K562 (cell line): Measurements from ENCODE around the gene TCF4. TPM values are rescaled to one million over a fixed set of nuclear protein-coding genes. Genes with fewer than 3 reads are reported as not detected.

Experiments
- ATAC-seq: fragments of 200-7000 bp; cut with Tn5 transposase; 3 replicates; pipeline ENCODE4 v1.9.1; 2020; ENCODE audit warnings: moderate library complexity
- BruUV-seq: library from RNA; stranded (reverse); fragments of 400-500 nt; replicated peaks from 2 replicates; lab custom pipeline; 2021; lab: Mats Ljungman, UMichigan
- CTCF ChIA-PET: fragments of 300-600 bp; formaldehyde crosslinking; extraction: SDS; loops from one replicate; lab custom pipeline; 2021; ENCODE audit warnings: low intra/inter-chr PET ratio; lab: Yijun Ruan, JAX
- POLR2A ChIA-PET: fragments of 300-600, 350-650 bp; sonication (Branson Sonifier 250); formaldehyde crosslinking; extraction: SDS; loops from one replicate; lab custom pipeline; 2021; ENCODE audit warnings: antibody characterized with exemption, inconsistent platforms; lab: Yijun Ruan, JAX
- DNase-seq, 4 experiments: peaks; one replicate each; pipeline versions ENCODE4 v3.0.0 to v3.0.0-alpha.2; 2011 to 2018; ENCODE audit warnings: low spot score in 3 of 4, mixed read lengths in 3 of 4; ENCODE audit errors: extremely low read depth in 1 of 4
- FAIRE-seq: peaks from 2 replicates; lab custom pipeline; 2011; peaks lifted over from hg19 to GRCh38; lab: Jason Lieb, UNC
- H2AFZ ChIP-seq: 2 replicates; pipeline ENCODE4 v1.6.0; 2011; ENCODE audit warnings: low read depth, low read length, control low read depth, inconsistent platforms
- H3K27ac ChIP-seq: fragments of 200-600 bp; 3 replicates; pipeline ENCODE4 v1.8.0; 2011; ENCODE audit warnings: low read depth, mild to moderate bottlenecking, control low read depth, inconsistent platforms, low read length, moderate library complexity, mixed read lengths; ENCODE audit errors: extremely low read depth
- H3K27me3 ChIP-seq, 2 experiments: fragments of 300-600 bp in 1 of 2; 2 replicates in 1 of 2; 3 replicates in 1 of 2; pipeline versions ENCODE4 v1.6.0 to v1.8.0; 2011; ENCODE audit warnings: inconsistent platforms in 2 of 2, low read length in 2 of 2, mild to moderate bottlenecking in 1 of 2, mixed read lengths in 1 of 2, moderate library complexity in 1 of 2; ENCODE audit not compliant: control insufficient read depth in 2 of 2, insufficient read depth in 2 of 2
- H3K36me3 ChIP-seq: fragments of 300-600 bp; 3 replicates; pipeline ENCODE4 v1.8.0; 2011; ENCODE audit warnings: mild to moderate bottlenecking, low read length, inconsistent platforms; ENCODE audit not compliant: control insufficient read depth, insufficient read depth
- H3K4me1 ChIP-seq, 2 experiments: fragments of 200-600 bp in 1 of 2; replicated peaks in 1 of 2; 2 replicates in 1 of 2; 3 replicates in 1 of 2; pipeline versions ENCODE4 v1.5.1 to v1.8.0; 2011; ENCODE audit warnings: inconsistent platforms in 2 of 2, low read length in 2 of 2, mild to moderate bottlenecking in 1 of 2, mixed read lengths in 1 of 2, moderate library complexity in 1 of 2; ENCODE audit not compliant: control insufficient read depth in 2 of 2, insufficient read depth in 2 of 2
- H3K4me2 ChIP-seq: 2 replicates; pipeline ENCODE4 v1.6.1; 2011; ENCODE audit warnings: low read length, control low read depth, inconsistent platforms, mixed read lengths; ENCODE audit not compliant: insufficient read depth
- H3K4me3 ChIP-seq: fragments of 200-600 bp; sonication (generic), shearing (Covaris generic); 2 replicates; pipeline ENCODE4 v1.5.1; 2016; ENCODE audit warnings: control low read depth, inconsistent platforms
- H3K79me2 ChIP-seq: fragments of 200-600 bp; 3 replicates; pipeline ENCODE4 v1.8.0; 2011; ENCODE audit warnings: low read length, inconsistent platforms; ENCODE audit not compliant: control insufficient read depth, insufficient read depth
- H3K9ac ChIP-seq, 2 experiments: 2 replicates each; pipeline versions ENCODE4 v1.6.0 to v1.6.1; 2011; ENCODE audit warnings: low read depth in 2 of 2, low read length in 2 of 2, control low read depth in 1 of 2, inconsistent platforms in 1 of 2, mild to moderate bottlenecking in 1 of 2, mixed read lengths in 1 of 2; ENCODE audit not compliant: insufficient read depth in 1 of 2
- H3K9me1 ChIP-seq: one replicate; pipeline ENCODE4 v1.6.0; 2011; ENCODE audit warnings: inconsistent platforms, mild to moderate bottlenecking, low read length, moderate library complexity; ENCODE audit not compliant: control insufficient read depth, insufficient read depth
- H3K9me3 ChIP-seq: replicated peaks from 2 replicates; pipeline ENCODE4 v1.5.1; 2011; ENCODE audit warnings: low read depth, low read length, inconsistent platforms; ENCODE audit not compliant: control insufficient read depth, insufficient read depth
- H4K20me1 ChIP-seq: replicated peaks from 2 replicates; pipeline ENCODE4 v1.6.1; 2011; ENCODE audit warnings: low read length, inconsistent platforms, mixed read lengths; ENCODE audit not compliant: control insufficient read depth, insufficient read depth
- ARID3B ChIP-seq: fragments of 250-450 bp; sonication (Bioruptor Pico); IDR thresholded peaks from 2 replicates; pipeline ENCODE4 v1.4.0; 2020; ENCODE audit warnings: borderline replicate concordance
- BCL6 ChIP-seq: fragments of 250-450 bp; sonication (Bioruptor Pico); IDR thresholded peaks from 2 replicates; pipeline ENCODE4 v1.4.0; 2020
- BRCA1 ChIP-seq, 2 experiments: fragments of 450-650 bp in 1 of 2; sonication (generic) in 1 of 2; formaldehyde crosslinking in 1 of 2; IDR thresholded peaks; 2 replicates each; pipeline versions ENCODE4 v1.5.0 to v1.6.1; 2017 to 2020; ENCODE audit warnings: mild to moderate bottlenecking in 1 of 2, missing genetic modification reagents in 1 of 2
- DEAF1 ChIP-seq: fragments of 450-650 bp; formaldehyde crosslinking; IDR thresholded peaks from 2 replicates; pipeline ENCODE4 v1.4.0; 2020; ENCODE audit warnings: mild to moderate bottlenecking, moderate library complexity
- EP300 ChIP-seq: IDR thresholded peaks from 2 replicates; pipeline ENCODE4 v1.6.1; 2012; ENCODE audit warnings: low read length, improper control_type of control experiment
- FOXJ3 ChIP-seq: sonication (generic); formaldehyde crosslinking; IDR thresholded peaks from 2 replicates; pipeline ENCODE4 v1.4.0; 2020; ENCODE audit warnings: mild to moderate bottlenecking, missing genetic modification reagents
- HMBOX1 ChIP-seq: sonication (generic); IDR thresholded peaks from 2 replicates; pipeline ENCODE4 v1.6.1; 2016
- NBN ChIP-seq: fragments of 450-650 bp; IDR thresholded peaks from 2 replicates; pipeline ENCODE4 v1.6.1; 2016; ENCODE audit warnings: low read depth, mild to moderate bottlenecking
- NFE2 ChIP-seq: IDR thresholded peaks from 2 replicates; pipeline ENCODE4 v1.6.1; 2014; ENCODE audit warnings: antibody characterized with exemption, low read depth
- NFE2L1 ChIP-seq: fragments of 450-650 bp; IDR thresholded peaks from 2 replicates; pipeline ENCODE4 v1.6.1; 2016; ENCODE audit warnings: missing genetic modification characterization, low read depth, mild to moderate bottlenecking, missing compliant biosample characterization, moderate library complexity, borderline replicate concordance
- NFYB ChIP-seq: IDR thresholded peaks from 2 replicates; pipeline ENCODE4 v1.6.1; 2011; ENCODE audit warnings: mild to moderate bottlenecking, moderate library complexity; ENCODE audit not compliant: insufficient read length; ENCODE audit errors: extremely low read depth
- NR2C1 ChIP-seq, 2 experiments: fragments of 450-650 bp; IDR thresholded peaks; 2 replicates each; pipeline ENCODE4 v1.6.1; 2017; ENCODE audit warnings: mild to moderate bottlenecking in 2 of 2, antibody characterized with exemption in 1 of 2, inconsistent platforms in 1 of 2, missing compliant biosample characterization in 1 of 2, missing genetic modification characterization in 1 of 2
- NR3C1 ChIP-seq: sonication (generic); formaldehyde crosslinking; IDR thresholded peaks from 2 replicates; pipeline ENCODE4 v1.8.1; 2022; ENCODE audit warnings: missing genetic modification reagents
- ZKSCAN1 ChIP-seq: fragments of 150-350 bp; IDR thresholded peaks from 2 replicates; pipeline ENCODE4 v1.6.1; 2016; ENCODE audit warnings: low read depth, low read length
- ZNF639 ChIP-seq, 2 experiments: fragments of 200-800 bp in 1 of 2; sonication (Bioruptor generic) in 1 of 2; sonication (generic) in 1 of 2; formaldehyde crosslinking in 1 of 2; IDR thresholded peaks in 1 of 2; conservative IDR thresholded peaks in 1 of 2; 2 replicates each; pipeline versions ENCODE4 v1.5.0 to v1.6.1; 2016 to 2020; ENCODE audit warnings: missing compliant biosample characterization in 1 of 2, missing genetic modification characterization in 1 of 2, missing genetic modification reagents in 1 of 2
- WGBS: fragments of 100-300 bp; shearing (Covaris generic); methylation state at CpG from one replicate; pipeline ENCODE4 v1.1.6; 2016; ENCODE audit warnings: low coverage, mixed read lengths; ENCODE audit not compliant: insufficient coverage; ENCODE audit errors: missing lambda C conversion rate; 5-methylcytosine and 5-hydroxymethylcytosine counted together
- in situ Hi-C: fragments of 300-500 bp; cut with MboI; formaldehyde crosslinking; loops from 4 replicates; pipeline ENCODE4 v1.15.0; 2018; ENCODE audit warnings: inconsistent platforms, mixed read lengths
- intact Hi-C: fragments of 100-400 bp; cut with micrococcal nuclease; formaldehyde crosslinking; loops from 2 replicates; pipeline ENCODE4 v1.14.2; 2022
- polyA plus RNA-seq, 8 experiments: library from polyadenylated mRNA; depleted of rRNA in 4 of 8; stranded (reverse) in 5 of 8; unstranded in 3 of 8; fragments of >200 nt; fragmentation: Nextera tagmentation in 2 of 8; fragmentation: Illumina TruSeq in 1 of 8; extraction: Ambion mirVana in 2 of 8; extraction: Trizol in 1 of 8; gene quantifications; 2 replicates each; pipeline versions ENCODE4 v1.2.1 to v1.2.3, GENCODE V29; 2011 to 2014; ENCODE audit warnings: inconsistent platforms in 1 of 8, missing spikeins in 1 of 8
- total RNA-seq, 7 experiments: library from RNA; depleted of rRNA in 6 of 7; stranded (reverse); fragments of >200 nt in 6 of 7; fragmentation: Illumina TruSeq in 2 of 7; extraction: Trizol in 2 of 7; gene quantifications; 2 replicates each; pipeline versions ENCODE4 v1.2.1 to v1.2.3, GENCODE V29; 2011 to 2021; ENCODE audit warnings: low replicate concordance in 1 of 7

TCF4 gene
- total and polyA plus RNA-seq, 9 of the 15 experiments (the other 6 are each of a cell fraction or from before 2014, with no cell fraction given) = 4.8 to 24.7 (median 15.2) TPM

GRCh38 chr18:55307505-55307904 lies 280.5 kb downstream of the TCF4 start (continued):
- no peak for TF ChIP-seq DEAF1 (CRISPR knock-in tag)
- no peak for TF ChIP-seq EP300
- no peak for TF ChIP-seq FOXJ3 (CRISPR knock-in tag)
- no peak for TF ChIP-seq NFE2
- no peak for TF ChIP-seq ZKSCAN1
- TF ChIP-seq NBN = no peak

GRCh38 chr18:55306359-55307024 lies 281.5 kb downstream of the TCF4 start:
- Histone ChIP-seq H3K4me1 (peaks cover 0 to 8% of the 10 kb centered on the region in 2 experiments; a peak in 3 of 5 replicates), H2AFZ (no peak overlapping the region), H4K20me1 (no peaks in the 10 kb centered on the region), H3K27me3 (no peaks in the 10 kb centered on the region), H3K79me2 (no peaks in the 10 kb centered on the region), H3K36me3 (no peaks in the 10 kb centered on the region), H3K4me2 (no peak overlapping the region), H3K9me3 (no peaks in the 10 kb centered on the region; the same call in 1 of the 2 replicates), H3K4me3 (no peak overlapping the region), H3K9me1 (no peaks in the 10 kb centered on the region), H3K27ac (no peak overlapping the region), H3K9ac (no peak overlapping the region)
- ChIA-PET CTCF (no interaction called here), POLR2A (interaction anchor here (1.7 kb wide), 1 partner anchor 11 kb away, joined by 6 read pairs; no protein-coding TSS in a partner anchor)
- no TSS peak for BruUV-seq
- intact Hi-C loops (no loop called here), in situ Hi-C loops (no loop called here)
- 21% methylated on average over 2 of the region's 2 CpGs for WGBS
- no peak for FAIRE-seq
- ATAC-seq = no peak
- DNase-seq = no peak
- no peak for TF ChIP-seq NFE2L1
- no peak for TF ChIP-seq NFYB
- TF ChIP-seq BCL6 (CRISPR knock-in tag) = no peak
- no peak for TF ChIP-seq HMBOX1
- TF ChIP-seq NR3C1 (CRISPR knock-in tag) = no peak
- no peak for TF ChIP-seq BRCA1 (IDR thresholded peaks at IDR 0.05)
- no peak for TF ChIP-seq BRCA1 (CRISPR knock-in tag; IDR thresholded peaks at IDR 0.05)
- TF ChIP-seq ARID3B = no peak
- no peak for TF ChIP-seq ZNF639 (CRISPR knock-in tag; conservative IDR thresholded peaks at IDR 0.05 in 1 of 2, IDR thresholded peaks at IDR 0.05 in 1 of 2)
- TF ChIP-seq NR2C1 (IDR thresholded peaks at IDR 0.05) = no peak
- TF ChIP-seq NR2C1 (tag; IDR thresholded peaks at IDR 0.05) = no peak
